ENCODE data around the gene OTOS. TPM values are rescaled to one million over a fixed set of nuclear protein-coding genes. Genes with fewer than 3 reads are reported as not detected.

The OTOS gene
- total RNA-seq, 4 donors from 2014 or later: not detected

DNA sequence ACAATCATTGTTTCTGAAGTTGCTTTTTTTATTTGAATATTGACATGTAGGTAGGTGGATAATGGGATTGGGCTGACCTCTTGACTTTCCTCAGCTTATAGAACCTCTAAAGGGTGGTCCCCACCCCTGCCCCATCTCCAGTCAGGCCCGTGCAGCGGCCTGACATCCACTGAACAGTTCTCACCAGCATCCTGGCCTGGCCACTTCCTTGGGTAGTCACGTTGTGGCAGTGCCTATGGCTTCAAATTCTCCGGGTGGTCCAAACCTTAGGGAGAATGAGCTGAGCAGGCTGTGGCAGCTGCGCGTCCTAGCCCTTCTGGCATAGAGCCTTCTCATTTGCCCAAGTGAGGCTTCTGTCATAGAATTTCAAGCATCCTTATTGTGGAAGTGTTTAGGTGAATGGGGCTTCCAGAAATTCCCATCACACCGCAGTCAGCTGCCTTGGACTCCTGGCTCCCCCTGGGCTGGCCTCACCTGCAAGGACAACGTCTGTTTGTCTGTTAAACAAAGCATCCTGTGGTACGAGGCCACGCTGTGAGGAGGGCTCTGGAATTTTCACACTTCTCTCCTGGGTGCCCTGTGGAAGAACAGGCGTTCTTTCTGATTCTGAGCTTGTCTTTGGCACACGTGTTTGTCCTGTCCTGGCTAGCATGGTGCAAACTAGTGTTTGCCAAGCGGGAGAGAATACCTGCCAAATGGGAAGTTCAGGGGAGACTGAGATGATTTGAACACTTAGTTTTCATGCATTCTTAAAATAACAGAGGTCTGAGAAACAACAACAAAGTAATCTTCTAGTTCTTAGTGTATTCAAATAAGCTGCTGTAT lies 31.8 kb upstream of the OTOS start:
- Histone ChIP-seq H3K27me3 (peaks cover 8% of the 10 kb centered on the region), H3K4me3 (no peak overlapping the region), H3K36me3 (no peaks in the 10 kb centered on the region), H3K9me3 (no peaks in the 10 kb centered on the region), H3K4me1 (no peaks in the 10 kb centered on the region), H3K27ac (no peak overlapping the region)
- TF ChIP-seq, protein P1, sequence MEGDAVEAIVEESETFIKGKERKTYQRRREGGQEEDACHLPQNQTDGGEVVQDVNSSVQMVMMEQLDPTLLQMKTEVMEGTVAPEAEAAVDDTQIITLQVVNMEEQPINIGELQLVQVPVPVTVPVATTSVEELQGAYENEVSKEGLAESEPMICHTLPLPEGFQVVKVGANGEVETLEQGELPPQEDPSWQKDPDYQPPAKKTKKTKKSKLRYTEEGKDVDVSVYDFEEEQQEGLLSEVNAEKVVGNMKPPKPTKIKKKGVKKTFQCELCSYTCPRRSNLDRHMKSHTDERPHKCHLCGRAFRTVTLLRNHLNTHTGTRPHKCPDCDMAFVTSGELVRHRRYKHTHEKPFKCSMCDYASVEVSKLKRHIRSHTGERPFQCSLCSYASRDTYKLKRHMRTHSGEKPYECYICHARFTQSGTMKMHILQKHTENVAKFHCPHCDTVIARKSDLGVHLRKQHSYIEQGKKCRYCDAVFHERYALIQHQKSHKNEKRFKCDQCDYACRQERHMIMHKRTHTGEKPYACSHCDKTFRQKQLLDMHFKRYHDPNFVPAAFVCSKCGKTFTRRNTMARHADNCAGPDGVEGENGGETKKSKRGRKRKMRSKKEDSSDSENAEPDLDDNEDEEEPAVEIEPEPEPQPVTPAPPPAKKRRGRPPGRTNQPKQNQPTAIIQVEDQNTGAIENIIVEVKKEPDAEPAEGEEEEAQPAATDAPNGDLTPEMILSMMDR (IDR thresholded peaks at IDR 0.05): no peak
- no peak for TF ChIP-seq POLR2AphosphoS5 (IDR thresholded peaks at IDR 0.05)
- TF ChIP-seq POLR2A (IDR thresholded peaks at IDR 0.05): no peak
- DNase-seq (ENCODE audit: low spot score in 2 of 2): no peak
- 75% methylated on average over 9 of the region's 13 CpGs for WGBS

- Histone ChIP-seq H3K27me3 (peaks cover 22% of the 10 kb centered on the region), H3K4me1 (no peaks in the 10 kb centered on the region), H3K4me3 (no peak overlapping the region), H3K27ac (no peak overlapping the region), H3K9me3 (no peaks in the 10 kb centered on the region), H3K36me3 (no peaks in the 10 kb centered on the region)
- 89% methylated on average over 3 of the region's 3 CpGs for WGBS
- DNase-seq (ENCODE audit: low spot score in 2 of 2): no peak
- TF ChIP-seq, protein P1 (IDR thresholded peaks at IDR 0.05): no peak
- TF ChIP-seq EP300 (IDR thresholded peaks at IDR 0.05) (no peak), POLR2A (IDR thresholded peaks at IDR 0.05) (no peak), POLR2AphosphoS5 (IDR thresholded peaks at IDR 0.05) (no peak)
Measured at GRCh38 chr2:240170883-240171282, 30.4 kb upstream of the OTOS start.

GRCh38 chr2:240170354-240170735 lies 29.9 kb upstream of the OTOS start:
- Histone ChIP-seq H3K9me3 (no peaks in the 10 kb centered on the region), H3K36me3 (no peaks in the 10 kb centered on the region), H3K27me3 (peaks cover 25% of the 10 kb centered on the region), H3K4me3 (no peak overlapping the region), H3K4me1 (no peaks in the 10 kb centered on the region), H3K27ac (no peak overlapping the region)
- no peak for DNase-seq (ENCODE audit: low spot score in 2 of 2)
- WGBS: 68% methylated on average over 6 of the region's 6 CpGs
- TF ChIP-seq POLR2A (IDR thresholded peaks at IDR 0.05) (no peak), EP300 (IDR thresholded peaks at IDR 0.05) (no peak), POLR2AphosphoS5 (IDR thresholded peaks at IDR 0.05) (no peak)
- TF ChIP-seq, protein P1 (IDR thresholded peaks at IDR 0.05): no peak

GRCh38 chr2:240169486-240170353 lies 29.3 kb upstream of the OTOS start:
- H3K27me3 ChIP-seq: peaks cover 31% of the 10 kb centered on the region
- no peaks in the 10 kb centered on the region for H3K9me3 ChIP-seq
- no peaks in the 10 kb centered on the region for H3K36me3 ChIP-seq
- no peak for DNase-seq (ENCODE audit: low spot score in 2 of 2)
- TF ChIP-seq EP300 (IDR thresholded peaks at IDR 0.05): no peak
- no peak for TF ChIP-seq POLR2A (IDR thresholded peaks at IDR 0.05)
- TF ChIP-seq, protein P1 (IDR thresholded peaks at IDR 0.05): no peak
- TF ChIP-seq POLR2AphosphoS5 (IDR thresholded peaks at IDR 0.05): no peak
- H3K4me1 ChIP-seq: no peaks in the 10 kb centered on the region
- 78% methylated on average over 5 of the region's 15 CpGs for WGBS
- H3K4me3 ChIP-seq: no peak overlapping the region
- no peak overlapping the region for H3K27ac ChIP-seq
